Lower leg skin (tissue), 4 donors: ENCODE results near the gene NR1D1. TPM values are rescaled to one million over a fixed set of nuclear protein-coding genes. Genes with fewer than 3 reads are reported as not detected.

Source experiments
- DNase-seq, 2 donors: peaks; one replicate each; pipeline ENCODE4 v3.0.0-alpha.2; 2019; ENCODE audit warnings: low spot score in 2 of 2
- H3K4me3 ChIP-seq: fragments of 200-600 bp; sonication (generic); 2 replicates; pipeline ENCODE4 v1.5.1; 2017; ENCODE audit warnings: mild to moderate bottlenecking, low read depth; ENCODE audit not compliant: poor library complexity, severe bottlenecking
- POLR2A ChIP-seq, 2 donors: fragments of 450-650 bp; IDR thresholded peaks; one replicate each; pipeline ENCODE4 v1.6.1; 2016 to 2017; ENCODE audit warnings: antibody characterized with exemption in 2 of 2, mild to moderate bottlenecking in 1 of 2, moderate library complexity in 1 of 2
- WGBS, 2 donors: methylation state at CpG; one replicate each; pipeline ENCODE4 v1.1.5; 2018; 5-methylcytosine and 5-hydroxymethylcytosine counted together
- intact Hi-C: fragments of 100-400 bp; cut with DNase I; formaldehyde crosslinking; loops from one replicate; pipeline ENCODE4 v1.15.0; 2023; ENCODE audit warnings: low total_unique reads
- total RNA-seq, 4 donors: library from RNA; depleted of rRNA; stranded (reverse); fragments of >200 nt; gene quantifications; one replicate each; pipeline ENCODE4 v1.1.0, GENCODE V29; 2016
- TF ChIP-seq, protein P1 (sequence below), 3 donors: fragments of 450-650 bp; IDR thresholded peaks; one replicate each; pipeline ENCODE4 v1.5.1; 2016; ENCODE audit warnings: antibody characterized with exemption in 3 of 3, mild to moderate bottlenecking in 3 of 3, moderate library complexity in 2 of 3

Gene NR1D1
- total RNA-seq, 4 donors from 2014 or later, result 111 to 194 (median 148) TPM

DNA sequence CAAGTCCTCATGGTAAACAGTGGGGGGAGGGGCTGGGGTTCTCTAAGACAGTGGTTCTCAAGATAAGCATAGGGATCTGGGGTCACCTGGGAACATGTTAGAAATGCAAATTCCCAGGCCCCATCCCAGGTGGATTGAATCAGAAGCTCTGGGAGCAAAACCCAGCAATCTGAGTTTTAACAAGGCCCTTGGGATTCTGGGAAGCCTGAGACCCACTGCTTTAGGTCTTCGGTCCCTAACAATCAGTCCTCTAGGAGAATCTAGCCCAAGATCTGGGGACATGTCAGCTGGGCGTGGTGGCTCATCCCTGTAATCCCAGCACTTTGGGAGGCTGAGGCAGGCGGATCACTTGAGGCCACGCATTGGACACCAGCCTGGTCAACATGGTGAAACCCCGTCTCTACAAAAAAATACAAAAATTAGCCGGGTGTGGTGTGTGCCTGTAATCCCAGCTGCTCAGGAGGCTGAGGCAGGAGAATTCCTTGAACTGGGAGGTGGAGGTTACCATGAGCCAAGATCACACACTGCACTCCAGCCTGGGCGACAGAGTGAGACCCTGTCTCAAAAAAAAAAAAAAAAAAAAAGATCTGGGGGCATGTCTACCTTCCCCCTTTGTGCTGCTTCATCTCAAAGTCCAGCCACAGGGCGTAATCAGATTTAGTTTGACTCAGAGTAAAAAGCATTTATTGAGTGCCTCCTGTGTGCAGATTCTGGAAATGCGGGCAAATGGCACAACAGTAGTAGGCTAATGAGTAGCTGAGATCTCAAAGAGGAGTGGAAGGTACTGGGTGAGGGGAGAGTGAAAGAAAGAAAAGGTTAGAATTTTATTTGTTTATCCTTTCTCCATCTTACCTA lies 8.8 kb upstream of the NR1D1 start:
- H3K4me3 ChIP-seq, result no peak overlapping the region
- intact Hi-C loops, result no loop called here
- peak in 1 of 2 donors; percentile 26 for DNase-seq
- WGBS, 2 donors, result 82 to 90% methylated on average over 9 of the region's 9 CpGs
- TF ChIP-seq POLR2A (IDR thresholded peaks at IDR 0.05), result no peak
- TF ChIP-seq, protein P1, sequence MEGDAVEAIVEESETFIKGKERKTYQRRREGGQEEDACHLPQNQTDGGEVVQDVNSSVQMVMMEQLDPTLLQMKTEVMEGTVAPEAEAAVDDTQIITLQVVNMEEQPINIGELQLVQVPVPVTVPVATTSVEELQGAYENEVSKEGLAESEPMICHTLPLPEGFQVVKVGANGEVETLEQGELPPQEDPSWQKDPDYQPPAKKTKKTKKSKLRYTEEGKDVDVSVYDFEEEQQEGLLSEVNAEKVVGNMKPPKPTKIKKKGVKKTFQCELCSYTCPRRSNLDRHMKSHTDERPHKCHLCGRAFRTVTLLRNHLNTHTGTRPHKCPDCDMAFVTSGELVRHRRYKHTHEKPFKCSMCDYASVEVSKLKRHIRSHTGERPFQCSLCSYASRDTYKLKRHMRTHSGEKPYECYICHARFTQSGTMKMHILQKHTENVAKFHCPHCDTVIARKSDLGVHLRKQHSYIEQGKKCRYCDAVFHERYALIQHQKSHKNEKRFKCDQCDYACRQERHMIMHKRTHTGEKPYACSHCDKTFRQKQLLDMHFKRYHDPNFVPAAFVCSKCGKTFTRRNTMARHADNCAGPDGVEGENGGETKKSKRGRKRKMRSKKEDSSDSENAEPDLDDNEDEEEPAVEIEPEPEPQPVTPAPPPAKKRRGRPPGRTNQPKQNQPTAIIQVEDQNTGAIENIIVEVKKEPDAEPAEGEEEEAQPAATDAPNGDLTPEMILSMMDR (IDR thresholded peaks at IDR 0.05), result no peak

DNA sequence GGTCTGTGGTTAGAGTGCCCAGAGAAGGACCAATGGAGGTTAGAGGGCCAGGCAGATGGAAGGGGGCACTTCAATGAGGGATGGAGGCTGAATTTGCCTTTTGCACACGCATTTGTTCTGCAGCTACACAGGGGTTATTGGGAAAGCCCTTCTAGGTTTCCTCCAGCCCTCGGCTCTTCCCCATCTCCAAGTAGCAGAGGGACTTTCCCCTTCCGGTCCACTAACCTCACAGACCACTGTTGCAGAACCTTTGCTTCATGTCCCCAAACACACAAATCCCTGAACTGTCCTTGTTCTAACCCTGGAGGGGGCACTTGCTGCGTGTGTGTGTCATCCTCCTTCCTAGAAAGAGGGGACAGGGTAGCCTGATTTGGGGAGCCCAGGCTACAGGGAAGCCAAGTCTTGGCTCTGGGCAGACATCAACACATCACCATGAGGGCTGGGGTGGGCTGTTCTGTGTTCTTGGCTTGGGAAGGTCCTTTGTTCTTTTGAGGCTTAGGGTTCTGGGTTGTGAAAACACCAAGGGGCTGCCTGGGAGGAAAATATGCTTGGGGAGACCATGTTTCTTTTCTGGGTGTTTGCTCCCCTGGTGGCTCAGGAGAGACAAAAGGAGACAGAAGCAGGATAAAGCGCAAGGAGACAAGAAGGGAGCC lies 7.3 kb upstream of the NR1D1 start:
- H3K4me3 ChIP-seq, result no peak overlapping the region
- intact Hi-C loops, result no loop called here
- 13 to 19% methylated on average over 5 of the region's 5 CpGs for WGBS, 2 donors
- peak in 1 of 2 donors; percentile 39 for DNase-seq
- TF ChIP-seq POLR2A (IDR thresholded peaks at IDR 0.05), result no peak
- TF ChIP-seq, protein P1 (IDR thresholded peaks at IDR 0.05), result no peak

GRCh38 chr17:40106760-40107521 lies 6.6 kb upstream of the NR1D1 start:
- TF ChIP-seq POLR2A (IDR thresholded peaks at IDR 0.05), result no peak
- TF ChIP-seq, protein P1 (IDR thresholded peaks at IDR 0.05), result no peak
- WGBS, 2 donors, result 23 to 27% methylated on average over 20 of the region's 20 CpGs
- no peak overlapping the region for H3K4me3 ChIP-seq
- DNase-seq, result peak in 1 of 2 donors; percentile 28
- intact Hi-C loops, result no loop called here

GRCh38 chr17:40105861-40106759 lies 5.7 kb upstream of the NR1D1 start:
- intact Hi-C loops, result no loop called here
- no peak for DNase-seq
- no peak overlapping the region for H3K4me3 ChIP-seq
- no peak for TF ChIP-seq POLR2A (IDR thresholded peaks at IDR 0.05)
- TF ChIP-seq, protein P1 (IDR thresholded peaks at IDR 0.05), result no peak
- WGBS, 2 donors, result 71 to 75% methylated on average over 5 of the region's 5 CpGs
